ENCODE measurements around the gene DUSP23.

The DUSP23 gene

DNA sequence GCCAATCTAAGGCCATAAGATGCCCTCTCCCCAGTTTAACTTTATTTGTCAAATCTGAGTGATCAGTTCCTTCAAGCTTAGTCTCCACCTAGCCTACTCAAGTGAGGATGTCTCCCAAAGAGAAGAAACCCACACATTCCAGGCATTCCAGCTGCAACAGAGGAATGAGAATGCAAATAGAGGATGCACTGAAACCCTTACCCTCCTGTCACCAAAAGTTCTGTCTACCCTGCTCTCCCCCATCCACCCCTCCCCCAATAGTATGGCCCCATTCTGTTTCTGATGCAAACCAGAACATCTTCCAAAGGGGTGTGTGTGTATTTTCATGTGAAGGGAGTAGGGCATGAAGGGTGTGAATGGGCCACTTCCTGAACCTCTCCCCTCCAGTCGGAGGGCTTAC lies 3.0 kb downstream of the DUSP23 start:
- Histone ChIP-seq H3K4me3 (IDR thresholded peaks at IDR 0.05; ENCODE audit: insufficient read depth, low read depth, low read length) (no peak overlapping the region), H3K9ac (no peak overlapping the region), H2AFZ (ENCODE audit: low read depth) (no peak overlapping the region)

GRCh38 chr1:159786465-159786864 lies 5.7 kb downstream of the DUSP23 start:
- Histone ChIP-seq H3K9ac (no peak overlapping the region), H3K79me2 (ENCODE audit: insufficient read depth, low read depth) (no peaks in the 10 kb centered on the region), H3K27ac (no peak overlapping the region)

More for the DNA sequence above, 3.0 kb downstream of the DUSP23 start:
- Histone ChIP-seq H3K27ac (no peak overlapping the region), H3K79me2 (ENCODE audit: insufficient read depth, low read depth) (no peaks in the 10 kb centered on the region), H3K4me2 (no peak overlapping the region), H3K36me3 (ENCODE audit: insufficient read depth) (no peaks in the 10 kb centered on the region), H3K27me3 (ENCODE audit: insufficient read depth, low read depth) (no peaks in the 10 kb centered on the region), H3K4me1 (ENCODE audit: low read depth, poor library complexity, severe bottlenecking) (peaks cover 13% of the 10 kb centered on the region), H4K20me1 (ENCODE audit: insufficient read depth) (no peaks in the 10 kb centered on the region)
- TF ChIP-seq, protein P1, sequence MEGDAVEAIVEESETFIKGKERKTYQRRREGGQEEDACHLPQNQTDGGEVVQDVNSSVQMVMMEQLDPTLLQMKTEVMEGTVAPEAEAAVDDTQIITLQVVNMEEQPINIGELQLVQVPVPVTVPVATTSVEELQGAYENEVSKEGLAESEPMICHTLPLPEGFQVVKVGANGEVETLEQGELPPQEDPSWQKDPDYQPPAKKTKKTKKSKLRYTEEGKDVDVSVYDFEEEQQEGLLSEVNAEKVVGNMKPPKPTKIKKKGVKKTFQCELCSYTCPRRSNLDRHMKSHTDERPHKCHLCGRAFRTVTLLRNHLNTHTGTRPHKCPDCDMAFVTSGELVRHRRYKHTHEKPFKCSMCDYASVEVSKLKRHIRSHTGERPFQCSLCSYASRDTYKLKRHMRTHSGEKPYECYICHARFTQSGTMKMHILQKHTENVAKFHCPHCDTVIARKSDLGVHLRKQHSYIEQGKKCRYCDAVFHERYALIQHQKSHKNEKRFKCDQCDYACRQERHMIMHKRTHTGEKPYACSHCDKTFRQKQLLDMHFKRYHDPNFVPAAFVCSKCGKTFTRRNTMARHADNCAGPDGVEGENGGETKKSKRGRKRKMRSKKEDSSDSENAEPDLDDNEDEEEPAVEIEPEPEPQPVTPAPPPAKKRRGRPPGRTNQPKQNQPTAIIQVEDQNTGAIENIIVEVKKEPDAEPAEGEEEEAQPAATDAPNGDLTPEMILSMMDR (conservative IDR thresholded peaks at IDR 0.05; ENCODE audit: low read depth, low read length), result no peak

DNA sequence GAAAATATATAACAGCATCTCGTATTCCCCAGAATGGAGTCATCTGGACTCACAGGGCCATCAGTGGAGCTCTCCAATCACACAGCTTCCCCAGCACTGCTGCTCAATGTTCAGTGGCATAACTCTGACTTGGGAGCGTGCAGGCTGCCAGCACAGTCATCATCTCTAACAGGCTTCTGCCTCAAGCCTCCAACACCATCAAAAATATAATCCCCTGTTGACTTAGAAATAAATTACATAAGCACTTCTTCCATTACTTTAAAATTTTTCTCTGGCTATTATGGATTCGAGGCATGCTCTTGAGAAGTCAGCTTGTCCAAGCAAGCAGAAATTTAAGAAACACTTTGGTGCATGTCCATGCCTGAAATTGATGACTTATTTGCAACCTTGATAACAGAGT lies 6.2 kb downstream of the DUSP23 start:
- Histone ChIP-seq H3K4me2 (no peak overlapping the region), H2AFZ (ENCODE audit: low read depth) (no peak overlapping the region), H3K36me3 (ENCODE audit: insufficient read depth) (no peaks in the 10 kb centered on the region), H3K27ac (no peak overlapping the region), H3K4me1 (ENCODE audit: low read depth, poor library complexity, severe bottlenecking) (no peaks in the 10 kb centered on the region), H3K79me2 (ENCODE audit: insufficient read depth, low read depth) (no peaks in the 10 kb centered on the region), H4K20me1 (ENCODE audit: insufficient read depth) (no peaks in the 10 kb centered on the region), H3K4me3 (IDR thresholded peaks at IDR 0.05; ENCODE audit: insufficient read depth, low read depth, low read length) (no peak overlapping the region), H3K27me3 (ENCODE audit: insufficient read depth, low read depth) (no peaks in the 10 kb centered on the region), H3K9ac (no peak overlapping the region)
- TF ChIP-seq, protein P1 (conservative IDR thresholded peaks at IDR 0.05; ENCODE audit: low read depth, low read length), result no peak

More at GRCh38 chr1:159786465-159786864, 5.7 kb downstream of the DUSP23 start:
- TF ChIP-seq, protein P1 (conservative IDR thresholded peaks at IDR 0.05; ENCODE audit: low read depth, low read length), result no peak
- Histone ChIP-seq H3K36me3 (ENCODE audit: insufficient read depth) (no peaks in the 10 kb centered on the region), H2AFZ (ENCODE audit: low read depth) (no peak overlapping the region), H3K27me3 (ENCODE audit: insufficient read depth, low read depth) (no peaks in the 10 kb centered on the region), H3K4me3 (IDR thresholded peaks at IDR 0.05; ENCODE audit: insufficient read depth, low read depth, low read length) (no peak overlapping the region), H3K4me2 (no peak overlapping the region), H3K4me1 (ENCODE audit: low read depth, poor library complexity, severe bottlenecking) (peaks cover 4% of the 10 kb centered on the region), H4K20me1 (ENCODE audit: insufficient read depth) (no peaks in the 10 kb centered on the region)

GRCh38 chr1:159790237-159790917 lies 9.6 kb downstream of the DUSP23 start:
- no peak overlapping the region for H2AFZ ChIP-seq (ENCODE audit: low read depth)
- no peaks in the 10 kb centered on the region for H3K27me3 ChIP-seq (ENCODE audit: insufficient read depth, low read depth)
- no peak overlapping the region for H3K4me2 ChIP-seq
- H3K9ac ChIP-seq, result no peak overlapping the region
- no peaks in the 10 kb centered on the region for H3K79me2 ChIP-seq (ENCODE audit: insufficient read depth, low read depth)
- no peak overlapping the region for H3K4me3 ChIP-seq (IDR thresholded peaks at IDR 0.05; ENCODE audit: insufficient read depth, low read depth, low read length)
- H3K4me1 ChIP-seq (ENCODE audit: low read depth, poor library complexity, severe bottlenecking), result no peaks in the 10 kb centered on the region
- no peaks in the 10 kb centered on the region for H3K36me3 ChIP-seq (ENCODE audit: insufficient read depth)
- H3K27ac ChIP-seq, result no peak overlapping the region
- TF ChIP-seq, protein P1 (conservative IDR thresholded peaks at IDR 0.05; ENCODE audit: low read depth, low read length), result peak; percentile 99
- no peaks in the 10 kb centered on the region for H4K20me1 ChIP-seq (ENCODE audit: insufficient read depth)

All from KMS-11 (cell line).